ENCODE data around the gene NDFIP1.

Gene NDFIP1

DNA sequence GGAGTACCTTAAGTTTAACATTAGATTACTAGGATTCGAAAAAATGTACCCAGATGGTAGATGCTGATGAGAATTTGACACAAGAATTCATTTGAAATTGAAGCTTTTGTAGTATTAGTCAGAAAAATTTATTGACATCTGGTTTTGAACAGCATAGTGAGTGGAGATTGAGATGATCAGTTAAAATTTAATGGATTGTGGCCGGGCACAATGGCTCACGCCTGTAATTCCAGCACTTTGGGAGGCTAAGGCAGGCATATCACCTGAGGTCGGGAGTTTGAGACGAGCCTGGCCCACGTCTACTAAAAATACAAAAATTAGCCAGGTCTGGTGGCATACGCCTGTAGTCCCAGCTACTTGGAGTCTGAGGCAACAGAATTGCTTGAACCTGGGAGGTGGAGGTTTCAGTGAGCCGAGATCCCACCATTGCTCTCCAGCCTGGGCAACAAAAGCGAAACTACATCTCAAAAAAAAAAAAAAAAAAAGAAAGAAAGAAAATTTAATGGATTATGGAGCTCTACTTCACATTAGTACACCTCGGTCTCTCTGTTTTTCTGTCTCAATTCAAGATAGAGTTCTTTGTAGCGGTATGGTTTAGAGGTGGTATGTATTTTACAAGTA, 21.0 kb downstream of the NDFIP1 start:
- Histone ChIP-seq H3K4me3 (ENCODE audit: low read length in 2 of 2) (no peak overlapping the region), H3K79me1 (ENCODE audit: low read depth, low read length) (no peaks in the 10 kb centered on the region), H2BK15ac (ENCODE audit: low read length) (no peak overlapping the region), H4K8ac (ENCODE audit: low read depth, low read length) (no peak overlapping the region), H3K14ac (ENCODE audit: low read length) (no peak overlapping the region), H3K4ac (ENCODE audit: low read length) (no peak overlapping the region), H2BK12ac (ENCODE audit: low read length) (no peak overlapping the region), H3K23ac (ENCODE audit: low read depth, low read length, poor library complexity) (no peak overlapping the region), H2AK5ac (ENCODE audit: low read depth, low read length) (no peak overlapping the region), H3K36me3 (replicated peaks in 1 of 2; ENCODE audit: control insufficient read depth in 2 of 2, insufficient read depth in 2 of 2, low read length in 2 of 2) (peaks cover 5 to 36% of the 10 kb centered on the region in 2 donors), H3K18ac (ENCODE audit: low read length) (no peak overlapping the region), H2BK120ac (ENCODE audit: low read depth, low read length) (no peak overlapping the region), H2BK5ac (ENCODE audit: low read length) (no peak overlapping the region), H3K9ac (ENCODE audit: low read depth, low read length, poor library complexity) (no peak overlapping the region), H3K4me2 (ENCODE audit: insufficient read depth, low read length, poor library complexity, severe bottlenecking) (no peak overlapping the region), H3K27me3 (ENCODE audit: control insufficient read depth in 3 of 3, insufficient read depth in 3 of 3, low read depth in 1 of 3, low read length in 3 of 3) (no peaks in the 10 kb centered on the region), H3K9me3 (replicated peaks in 1 of 2; ENCODE audit: control insufficient read depth in 2 of 2, insufficient read depth in 1 of 2, low read depth in 1 of 2, low read length in 2 of 2) (peaks cover 0 to 9% of the 10 kb centered on the region in 2 donors), H3K27ac (replicated peaks; ENCODE audit: low read length) (no peak overlapping the region), H2AFZ (ENCODE audit: low read length) (no peak overlapping the region), H3K4me1 (ENCODE audit: control insufficient read depth in 2 of 2, insufficient read depth in 1 of 2, low read depth in 1 of 2, low read length in 2 of 2) (no peaks in the 10 kb centered on the region), H4K91ac (ENCODE audit: low read depth, low read length, poor library complexity) (no peak overlapping the region)
- WGBS, 2 donors (ENCODE audit: extremely low coverage in 2 of 2, insufficient read length in 2 of 2, insufficient replicate concordance in 1 of 2): no CpG with 5 or more reads among the region's 11 CpGs
- no peak for DNase-seq (ENCODE audit: low spot score)

DNA sequence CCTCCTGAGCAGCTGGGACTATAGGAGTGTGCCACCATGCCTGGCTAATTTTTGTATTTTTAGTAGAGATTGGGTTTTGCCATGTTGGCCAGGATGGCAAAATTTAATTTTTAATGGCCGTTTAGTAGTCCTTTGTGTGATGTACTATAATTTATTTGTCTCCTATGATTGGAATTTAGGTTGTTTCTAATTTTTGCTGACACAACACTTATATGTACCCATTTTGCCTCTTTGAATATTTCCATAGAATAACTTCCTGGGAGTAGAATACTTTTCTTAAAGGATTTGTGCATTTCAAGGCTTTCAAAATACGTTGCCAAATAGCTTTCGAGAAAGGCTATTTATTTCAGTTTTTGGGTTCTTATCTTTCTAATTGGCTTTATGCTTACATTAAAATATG, 22.8 kb downstream of the NDFIP1 start:
- Histone ChIP-seq H3K18ac (ENCODE audit: low read length) (no peak overlapping the region), H3K36me3 (replicated peaks in 1 of 2; ENCODE audit: control insufficient read depth in 2 of 2, insufficient read depth in 2 of 2, low read length in 2 of 2) (peaks cover 5 to 52% of the 10 kb centered on the region in 2 donors), H3K27me3 (ENCODE audit: control insufficient read depth in 3 of 3, insufficient read depth in 3 of 3, low read depth in 1 of 3, low read length in 3 of 3) (no peaks in the 10 kb centered on the region), H4K8ac (ENCODE audit: low read depth, low read length) (no peak overlapping the region), H3K4me1 (ENCODE audit: control insufficient read depth in 2 of 2, insufficient read depth in 1 of 2, low read depth in 1 of 2, low read length in 2 of 2) (no peaks in the 10 kb centered on the region), H2BK15ac (ENCODE audit: low read length) (no peak overlapping the region), H2BK120ac (ENCODE audit: low read depth, low read length) (no peak overlapping the region), H3K23ac (ENCODE audit: low read depth, low read length, poor library complexity) (no peak overlapping the region), H3K27ac (replicated peaks; ENCODE audit: low read length) (no peak overlapping the region), H3K4me3 (ENCODE audit: low read length in 2 of 2) (no peak overlapping the region), H2AFZ (ENCODE audit: low read length) (no peak overlapping the region), H2BK5ac (ENCODE audit: low read length) (no peak overlapping the region), H3K9me3 (replicated peaks in 1 of 2; ENCODE audit: control insufficient read depth in 2 of 2, insufficient read depth in 1 of 2, low read depth in 1 of 2, low read length in 2 of 2) (no peaks in the 10 kb centered on the region), H3K4me2 (ENCODE audit: insufficient read depth, low read length, poor library complexity, severe bottlenecking) (no peak overlapping the region), H2AK5ac (ENCODE audit: low read depth, low read length) (no peak overlapping the region), H3K79me1 (ENCODE audit: low read depth, low read length) (no peaks in the 10 kb centered on the region), H4K91ac (ENCODE audit: low read depth, low read length, poor library complexity) (no peak overlapping the region), H3K4ac (ENCODE audit: low read length) (no peak overlapping the region), H3K9ac (ENCODE audit: low read depth, low read length, poor library complexity) (no peak overlapping the region), H3K14ac (ENCODE audit: low read length) (no peak overlapping the region), H2BK12ac (ENCODE audit: low read length) (no peak overlapping the region)
- no peak for DNase-seq (ENCODE audit: low spot score)
- WGBS, 2 donors (ENCODE audit: extremely low coverage in 2 of 2, insufficient read length in 2 of 2, insufficient replicate concordance in 1 of 2): no CpG with 5 or more reads among the region's 3 CpGs

DNA sequence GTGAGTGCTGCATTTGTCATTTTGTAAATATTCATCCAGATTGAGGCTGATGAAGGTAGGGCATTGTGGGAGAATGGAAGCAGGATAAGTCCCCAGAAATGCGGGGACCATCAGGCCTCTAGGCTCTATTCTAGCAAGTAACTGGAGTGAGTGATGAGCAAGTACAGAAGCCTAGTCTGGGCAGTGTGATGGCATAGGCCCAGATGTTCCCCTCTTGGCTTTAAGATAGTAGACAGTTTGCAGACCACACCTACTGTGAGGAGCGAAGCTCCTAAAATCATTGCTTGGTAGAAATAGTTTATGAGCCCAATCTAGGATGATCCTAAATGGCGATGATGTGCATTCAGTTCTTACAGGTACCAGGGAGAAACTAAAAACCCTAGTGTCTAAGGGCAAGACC, 24.3 kb downstream of the NDFIP1 start:
- no peak overlapping the region for H2AFZ ChIP-seq (ENCODE audit: low read length)
- H3K23ac ChIP-seq (ENCODE audit: low read depth, low read length, poor library complexity): no peak overlapping the region
- no peak overlapping the region for H2BK5ac ChIP-seq (ENCODE audit: low read length)
- no peak overlapping the region for H2BK120ac ChIP-seq (ENCODE audit: low read depth, low read length)
- no peak overlapping the region for H3K4ac ChIP-seq (ENCODE audit: low read length)
- H3K4me2 ChIP-seq (ENCODE audit: insufficient read depth, low read length, poor library complexity, severe bottlenecking): no peak overlapping the region
- no peak for DNase-seq (ENCODE audit: low spot score)
- H2BK12ac ChIP-seq (ENCODE audit: low read length): no peak overlapping the region
- no peak overlapping the region for H3K4me3 ChIP-seq (ENCODE audit: low read length in 2 of 2)
- no peak overlapping the region for H3K27ac ChIP-seq (replicated peaks; ENCODE audit: low read length)
- peaks cover 11 to 60% of the 10 kb centered on the region in 2 donors for H3K36me3 ChIP-seq (replicated peaks in 1 of 2; ENCODE audit: control insufficient read depth in 2 of 2, insufficient read depth in 2 of 2, low read length in 2 of 2)
- no peak overlapping the region for H4K91ac ChIP-seq (ENCODE audit: low read depth, low read length, poor library complexity)
- no peaks in the 10 kb centered on the region for H3K4me1 ChIP-seq (ENCODE audit: control insufficient read depth in 2 of 2, insufficient read depth in 1 of 2, low read depth in 1 of 2, low read length in 2 of 2)
- no CpG with 5 or more reads among the region's 3 CpGs for WGBS, 2 donors (ENCODE audit: extremely low coverage in 2 of 2, insufficient read length in 2 of 2, insufficient replicate concordance in 1 of 2)
- no peak overlapping the region for H4K8ac ChIP-seq (ENCODE audit: low read depth, low read length)
- H3K9me3 ChIP-seq (replicated peaks in 1 of 2; ENCODE audit: control insufficient read depth in 2 of 2, insufficient read depth in 1 of 2, low read depth in 1 of 2, low read length in 2 of 2): no peaks in the 10 kb centered on the region
- no peak overlapping the region for H3K14ac ChIP-seq (ENCODE audit: low read length)
- H3K9ac ChIP-seq (ENCODE audit: low read depth, low read length, poor library complexity): no peak overlapping the region
- H3K18ac ChIP-seq (ENCODE audit: low read length): no peak overlapping the region
- no peaks in the 10 kb centered on the region for H3K79me1 ChIP-seq (ENCODE audit: low read depth, low read length)
- no peak overlapping the region for H2AK5ac ChIP-seq (ENCODE audit: low read depth, low read length)
- no peak overlapping the region for H2BK15ac ChIP-seq (ENCODE audit: low read length)
- no peaks in the 10 kb centered on the region for H3K27me3 ChIP-seq (ENCODE audit: control insufficient read depth in 3 of 3, insufficient read depth in 3 of 3, low read depth in 1 of 3, low read length in 3 of 3)

DNA sequence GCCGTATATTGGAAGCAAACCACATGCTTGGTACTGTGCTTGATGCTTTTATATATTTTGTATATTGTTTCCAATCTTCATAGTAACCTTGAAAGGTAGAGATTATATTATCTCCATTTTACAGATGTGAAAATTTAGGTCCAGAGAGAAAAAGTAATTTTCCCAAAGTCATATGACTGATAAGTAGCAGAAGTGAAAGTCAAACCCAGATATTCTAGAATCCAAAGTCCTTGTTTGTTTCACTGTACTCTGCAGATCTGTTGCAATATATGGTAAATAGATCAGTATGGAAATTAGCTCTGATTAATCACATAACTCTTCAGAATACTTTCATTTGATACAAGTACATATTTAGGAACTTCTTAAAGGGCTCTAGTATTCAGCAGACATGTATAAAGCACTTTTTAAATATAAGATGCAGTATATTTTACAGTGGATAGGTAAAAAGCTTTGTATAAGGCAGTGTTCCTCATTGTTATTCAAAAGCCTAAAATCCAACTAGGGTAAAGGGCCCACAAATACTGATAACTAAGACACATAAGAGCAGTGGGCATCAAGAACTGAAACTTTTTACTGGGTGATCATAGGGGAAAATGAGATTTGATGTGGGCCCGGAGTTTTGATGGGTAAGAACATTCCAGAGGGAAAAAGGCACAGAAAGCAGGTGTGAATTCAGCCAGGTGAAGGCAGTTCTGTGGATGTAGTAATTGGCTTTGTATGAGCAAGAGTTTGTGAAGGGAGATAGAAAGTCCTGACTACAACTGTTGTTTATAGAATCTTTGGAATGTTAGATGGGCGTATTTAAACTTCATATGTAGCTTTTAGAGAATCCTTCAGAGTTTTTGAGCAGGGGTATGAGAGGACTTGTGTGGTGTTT, 25.0 kb downstream of the NDFIP1 start:
- Histone ChIP-seq H4K8ac (ENCODE audit: low read depth, low read length) (no peak overlapping the region), H2BK15ac (ENCODE audit: low read length) (no peak overlapping the region), H3K4me2 (ENCODE audit: insufficient read depth, low read length, poor library complexity, severe bottlenecking) (no peak overlapping the region), H2AK5ac (ENCODE audit: low read depth, low read length) (no peak overlapping the region), H3K23ac (ENCODE audit: low read depth, low read length, poor library complexity) (no peak overlapping the region), H3K4me1 (ENCODE audit: control insufficient read depth in 2 of 2, insufficient read depth in 1 of 2, low read depth in 1 of 2, low read length in 2 of 2) (no peaks in the 10 kb centered on the region), H2AFZ (ENCODE audit: low read length) (no peak overlapping the region), H3K14ac (ENCODE audit: low read length) (no peak overlapping the region), H3K27me3 (ENCODE audit: control insufficient read depth in 3 of 3, insufficient read depth in 3 of 3, low read depth in 1 of 3, low read length in 3 of 3) (no peaks in the 10 kb centered on the region), H3K27ac (replicated peaks; ENCODE audit: low read length) (no peak overlapping the region), H2BK12ac (ENCODE audit: low read length) (no peak overlapping the region), H3K18ac (ENCODE audit: low read length) (no peak overlapping the region), H4K91ac (ENCODE audit: low read depth, low read length, poor library complexity) (no peak overlapping the region), H3K4ac (ENCODE audit: low read length) (no peak overlapping the region), H3K9me3 (replicated peaks in 1 of 2; ENCODE audit: control insufficient read depth in 2 of 2, insufficient read depth in 1 of 2, low read depth in 1 of 2, low read length in 2 of 2) (no peaks in the 10 kb centered on the region), H2BK5ac (ENCODE audit: low read length) (no peak overlapping the region), H3K79me1 (ENCODE audit: low read depth, low read length) (no peaks in the 10 kb centered on the region), H3K4me3 (ENCODE audit: low read length in 2 of 2) (no peak overlapping the region), H3K36me3 (replicated peaks in 1 of 2; ENCODE audit: control insufficient read depth in 2 of 2, insufficient read depth in 2 of 2, low read length in 2 of 2) (peaks cover 11 to 66% of the 10 kb centered on the region in 2 donors), H2BK120ac (ENCODE audit: low read depth, low read length) (no peak overlapping the region), H3K9ac (ENCODE audit: low read depth, low read length, poor library complexity) (no peak overlapping the region)
- DNase-seq (ENCODE audit: low spot score): no peak
- no CpG with 5 or more reads among the region's 3 CpGs for WGBS, 2 donors (ENCODE audit: extremely low coverage in 2 of 2, insufficient read length in 2 of 2, insufficient replicate concordance in 1 of 2)
